ENCODE data around the gene CMYA5. TPM values are rescaled to one million over a fixed set of nuclear protein-coding genes. Genes with fewer than 3 reads are reported as not detected.

Gene CMYA5
- total RNA-seq, 1 experiment from 2014 or later = 0.15 TPM

DNA sequence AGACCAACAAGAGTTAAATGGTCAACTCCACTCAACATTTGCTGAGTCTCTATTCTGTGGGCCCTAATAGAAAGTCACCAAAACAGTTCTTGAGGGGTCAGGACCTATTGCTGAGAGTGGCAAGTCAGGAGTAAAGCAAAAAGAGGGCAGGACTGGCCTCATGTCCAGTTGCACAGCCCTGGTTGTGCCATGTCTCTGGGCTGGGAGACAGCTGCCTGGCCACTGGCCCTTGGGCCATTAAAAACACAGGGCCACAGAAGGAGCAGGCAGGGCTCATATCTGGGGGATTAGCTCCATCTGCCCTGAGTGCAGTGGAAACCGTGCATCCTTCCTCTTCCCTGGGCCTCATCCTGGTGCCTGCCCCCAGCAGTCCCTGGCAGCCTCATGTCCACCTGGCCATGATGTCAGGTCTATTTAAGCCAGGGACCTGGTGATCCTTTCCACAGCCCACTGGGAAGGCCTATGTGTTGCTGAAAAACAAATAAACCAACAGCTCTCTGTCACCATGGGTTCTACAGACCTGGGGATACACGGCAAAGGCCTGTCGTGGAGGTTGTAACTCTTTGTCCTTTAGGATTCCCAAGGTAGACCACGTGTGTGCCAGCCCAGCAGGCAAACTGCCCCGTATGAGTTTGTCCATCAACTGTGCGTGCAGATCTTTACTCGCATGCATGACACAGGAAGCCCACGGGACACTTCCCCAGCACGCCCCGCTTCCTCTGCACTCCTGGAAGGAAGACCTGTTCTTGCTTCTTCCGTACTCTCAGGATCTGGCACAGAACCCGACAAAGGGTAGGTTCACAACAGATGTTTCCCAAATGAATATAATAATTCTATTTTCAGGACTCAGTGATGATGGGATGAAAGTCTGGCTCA lies 152.6 kb downstream of the CMYA5 start:
- no peaks in the 10 kb centered on the region for H3K36me3 ChIP-seq (ENCODE audit: low read depth, low read length)
- CTCF ChIA-PET = no interaction called here
- POLR2A ChIA-PET (ENCODE audit: unreplicated experiment) = no interaction called here
- no peak overlapping the region for H3K4me2 ChIP-seq (ENCODE audit: low read length)
- DNase-seq (no peak), ATAC-seq (no peak)
- no TSS peak for BruUV-seq (replicated peaks)
- H3F3A ChIP-seq (ENCODE audit: low read length, unreplicated experiment) = no peaks in the 10 kb centered on the region
- no peaks in the 10 kb centered on the region for H3K79me2 ChIP-seq (ENCODE audit: low read length)
- H3K4me1 ChIP-seq (ENCODE audit: insufficient read depth, low read length) = peaks cover 5% of the 10 kb centered on the region; the same call in 1 of the 2 replicates
- H2AFZ ChIP-seq (ENCODE audit: low read length) = no peak overlapping the region
- no peak for TF ChIP-seq EZH2 (IDR thresholded peaks at IDR 0.05; ENCODE audit: low read length, unreplicated experiment)
- peaks cover 10% of the 10 kb centered on the region for H3K27me3 ChIP-seq (ENCODE audit: low read length)
- no peak overlapping the region for H3K4me3 ChIP-seq (ENCODE audit: low read length)
- H3K9ac ChIP-seq (ENCODE audit: low read length) = no peak overlapping the region
- no peaks in the 10 kb centered on the region for H4K20me1 ChIP-seq (ENCODE audit: low read length)
- intact Hi-C loops (cut with micrococcal nuclease) = no loop called here
- H3K9me2 ChIP-seq (replicated peaks; ENCODE audit: low read length) = no peaks in the 10 kb centered on the region
- H3K27ac ChIP-seq (ENCODE audit: low read length) = no peak overlapping the region
- H3K9me3 ChIP-seq (ENCODE audit: low read length) = no peaks in the 10 kb centered on the region

GRCh38 chr5:79842991-79843390 lies 153.4 kb downstream of the CMYA5 start:
- ChIA-PET CTCF (no interaction called here), POLR2A (ENCODE audit: unreplicated experiment) (no interaction called here)
- Histone ChIP-seq H3K4me3 (ENCODE audit: low read length) (no peak overlapping the region), H3K9me3 (ENCODE audit: low read length) (no peaks in the 10 kb centered on the region), H3K4me2 (ENCODE audit: low read length) (no peak overlapping the region), H3K36me3 (ENCODE audit: low read depth, low read length) (no peaks in the 10 kb centered on the region), H3K4me1 (ENCODE audit: insufficient read depth, low read length) (peaks cover 5% of the 10 kb centered on the region; the same call in 1 of the 2 replicates), H4K20me1 (ENCODE audit: low read length) (no peaks in the 10 kb centered on the region), H2AFZ (ENCODE audit: low read length) (no peak overlapping the region), H3K27me3 (ENCODE audit: low read length) (peaks cover 10% of the 10 kb centered on the region), H3F3A (ENCODE audit: low read length, unreplicated experiment) (no peaks in the 10 kb centered on the region), H3K27ac (ENCODE audit: low read length) (no peak overlapping the region), H3K9ac (ENCODE audit: low read length) (no peak overlapping the region), H3K79me2 (ENCODE audit: low read length) (no peaks in the 10 kb centered on the region), H3K9me2 (replicated peaks; ENCODE audit: low read length) (no peaks in the 10 kb centered on the region)
- no TSS peak for BruUV-seq (replicated peaks)
- TF ChIP-seq EZH2phosphoT487 (IDR thresholded peaks at IDR 0.05; ENCODE audit: borderline replicate concordance, low read length) (no peak), EZH2 (IDR thresholded peaks at IDR 0.05; ENCODE audit: low read length, unreplicated experiment) (no peak)
- TF ChIP-seq, protein P1, sequence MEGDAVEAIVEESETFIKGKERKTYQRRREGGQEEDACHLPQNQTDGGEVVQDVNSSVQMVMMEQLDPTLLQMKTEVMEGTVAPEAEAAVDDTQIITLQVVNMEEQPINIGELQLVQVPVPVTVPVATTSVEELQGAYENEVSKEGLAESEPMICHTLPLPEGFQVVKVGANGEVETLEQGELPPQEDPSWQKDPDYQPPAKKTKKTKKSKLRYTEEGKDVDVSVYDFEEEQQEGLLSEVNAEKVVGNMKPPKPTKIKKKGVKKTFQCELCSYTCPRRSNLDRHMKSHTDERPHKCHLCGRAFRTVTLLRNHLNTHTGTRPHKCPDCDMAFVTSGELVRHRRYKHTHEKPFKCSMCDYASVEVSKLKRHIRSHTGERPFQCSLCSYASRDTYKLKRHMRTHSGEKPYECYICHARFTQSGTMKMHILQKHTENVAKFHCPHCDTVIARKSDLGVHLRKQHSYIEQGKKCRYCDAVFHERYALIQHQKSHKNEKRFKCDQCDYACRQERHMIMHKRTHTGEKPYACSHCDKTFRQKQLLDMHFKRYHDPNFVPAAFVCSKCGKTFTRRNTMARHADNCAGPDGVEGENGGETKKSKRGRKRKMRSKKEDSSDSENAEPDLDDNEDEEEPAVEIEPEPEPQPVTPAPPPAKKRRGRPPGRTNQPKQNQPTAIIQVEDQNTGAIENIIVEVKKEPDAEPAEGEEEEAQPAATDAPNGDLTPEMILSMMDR (conservative IDR thresholded peaks at IDR 0.05; ENCODE audit: low read depth, low read length) = no peak
- no peak for ATAC-seq
- intact Hi-C loops (cut with micrococcal nuclease) = no loop called here
- DNase-seq = no peak

- TF ChIP-seq, protein P1 (conservative IDR thresholded peaks at IDR 0.05; ENCODE audit: low read depth, low read length) = no peak
- TF ChIP-seq EZH2phosphoT487 (IDR thresholded peaks at IDR 0.05; ENCODE audit: borderline replicate concordance, low read length) (no peak), EZH2 (IDR thresholded peaks at IDR 0.05; ENCODE audit: low read length, unreplicated experiment) (no peak)
- ChIA-PET CTCF (no interaction called here), POLR2A (ENCODE audit: unreplicated experiment) (no interaction called here)
- peaks cover 5% of the 10 kb centered on the region; the same call in 1 of the 2 replicates for H3K4me1 ChIP-seq (ENCODE audit: insufficient read depth, low read length)
- H3K4me3 ChIP-seq (ENCODE audit: low read length) = no peak overlapping the region
- H2AFZ ChIP-seq (ENCODE audit: low read length) = no peak overlapping the region
- BruUV-seq (replicated peaks) = no TSS peak
- no peaks in the 10 kb centered on the region for H4K20me1 ChIP-seq (ENCODE audit: low read length)
- no peaks in the 10 kb centered on the region for H3F3A ChIP-seq (ENCODE audit: low read length, unreplicated experiment)
- intact Hi-C loops (cut with micrococcal nuclease) = no loop called here
- peaks cover 10% of the 10 kb centered on the region for H3K27me3 ChIP-seq (ENCODE audit: low read length)
- ATAC-seq = no peak
- H3K4me2 ChIP-seq (ENCODE audit: low read length) = no peak overlapping the region
- DNase-seq = no peak
- no peaks in the 10 kb centered on the region for H3K9me2 ChIP-seq (replicated peaks; ENCODE audit: low read length)
- H3K9me3 ChIP-seq (ENCODE audit: low read length) = no peaks in the 10 kb centered on the region
- H3K79me2 ChIP-seq (ENCODE audit: low read length) = no peaks in the 10 kb centered on the region
- H3K36me3 ChIP-seq (ENCODE audit: low read depth, low read length) = no peaks in the 10 kb centered on the region
- no peak overlapping the region for H3K27ac ChIP-seq (ENCODE audit: low read length)
- no peak overlapping the region for H3K9ac ChIP-seq (ENCODE audit: low read length)
Observed at GRCh38 chr5:79843450-79844388, 154.1 kb downstream of the CMYA5 start.
